Measurements from ENCODE around the gene PCSK7. TPM values are rescaled to one million over a fixed set of nuclear protein-coding genes. Genes with fewer than 3 reads are reported as not detected.

PCSK7 gene
- polyA plus RNA-seq, 1 donor (not counting 4 experiments of a cell fraction or from before 2014, with no cell fraction given) = 32.9 TPM

DNA sequence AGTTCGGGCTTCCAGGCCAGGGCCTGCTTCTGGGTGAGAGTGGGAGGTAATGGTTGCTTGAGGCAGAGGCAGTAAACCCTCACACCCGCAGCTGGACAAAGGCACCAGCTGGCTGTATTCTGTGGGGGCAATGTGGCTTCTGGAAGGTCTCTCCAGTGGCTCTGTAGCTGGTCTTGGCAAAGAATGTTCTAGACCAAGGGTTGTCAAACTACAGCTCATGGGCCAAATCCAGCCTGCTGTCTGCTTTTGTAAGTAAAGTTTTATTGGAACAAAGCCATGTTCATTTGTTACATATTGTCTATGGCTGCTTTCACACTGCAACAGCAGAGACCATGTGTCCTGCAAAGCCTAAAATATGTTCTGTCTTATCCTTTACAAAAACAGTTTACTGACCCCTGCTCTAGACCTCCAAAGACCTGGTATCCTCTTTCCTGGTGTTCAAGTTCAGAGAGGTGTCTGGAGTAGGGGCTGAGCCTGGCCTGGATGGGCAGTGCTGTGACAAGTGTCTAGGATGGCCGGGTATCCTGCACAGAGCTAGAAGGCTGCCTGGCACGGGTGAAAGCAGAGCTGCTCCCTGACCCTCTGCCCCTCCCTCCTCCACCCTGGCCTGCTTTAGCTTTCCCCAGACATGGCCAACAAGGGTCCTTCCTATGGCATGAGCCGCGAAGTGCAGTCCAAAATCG is 29.3 kb downstream of the PCSK7 start:
- no peaks in the 10 kb centered on the region for H3K9me1 ChIP-seq (ENCODE audit: control insufficient read depth, extremely low read depth, insufficient read depth, low read length)
- no peaks in the 10 kb centered on the region for H3K79me2 ChIP-seq (ENCODE audit: control insufficient read depth, insufficient read depth, low read length)
- no peak overlapping the region for H3K9ac ChIP-seq (ENCODE audit: control insufficient read depth, extremely low read depth, insufficient read depth, low read length)
- H3K27me3 ChIP-seq (ENCODE audit: control insufficient read depth, extremely low read depth, insufficient read depth, low read length) = no peaks in the 10 kb centered on the region
- H3K9me3 ChIP-seq (ENCODE audit: control insufficient read depth, low read depth, low read length) = no peaks in the 10 kb centered on the region
- FAIRE-seq (no peak), DNase-seq (ENCODE audit: low read depth, low spot score) (no peak)
- peaks cover 7 to 9% of the 10 kb centered on the region in 2 experiments for H3K36me3 ChIP-seq (ENCODE audit: control insufficient read depth in 2 of 2, extremely low read depth in 1 of 2, insufficient read depth in 2 of 2, low read length in 2 of 2)
- H3K27ac ChIP-seq (ENCODE audit: control insufficient read depth, insufficient read depth, low read length) = no peak overlapping the region
- no peaks in the 10 kb centered on the region for H4K20me1 ChIP-seq (ENCODE audit: control insufficient read depth, extremely low read depth, insufficient read depth, low read length)
- TF ChIP-seq EZH2 (IDR thresholded peaks at IDR 0.05; ENCODE audit: low read length) = no peak
- TF ChIP-seq, protein P1, sequence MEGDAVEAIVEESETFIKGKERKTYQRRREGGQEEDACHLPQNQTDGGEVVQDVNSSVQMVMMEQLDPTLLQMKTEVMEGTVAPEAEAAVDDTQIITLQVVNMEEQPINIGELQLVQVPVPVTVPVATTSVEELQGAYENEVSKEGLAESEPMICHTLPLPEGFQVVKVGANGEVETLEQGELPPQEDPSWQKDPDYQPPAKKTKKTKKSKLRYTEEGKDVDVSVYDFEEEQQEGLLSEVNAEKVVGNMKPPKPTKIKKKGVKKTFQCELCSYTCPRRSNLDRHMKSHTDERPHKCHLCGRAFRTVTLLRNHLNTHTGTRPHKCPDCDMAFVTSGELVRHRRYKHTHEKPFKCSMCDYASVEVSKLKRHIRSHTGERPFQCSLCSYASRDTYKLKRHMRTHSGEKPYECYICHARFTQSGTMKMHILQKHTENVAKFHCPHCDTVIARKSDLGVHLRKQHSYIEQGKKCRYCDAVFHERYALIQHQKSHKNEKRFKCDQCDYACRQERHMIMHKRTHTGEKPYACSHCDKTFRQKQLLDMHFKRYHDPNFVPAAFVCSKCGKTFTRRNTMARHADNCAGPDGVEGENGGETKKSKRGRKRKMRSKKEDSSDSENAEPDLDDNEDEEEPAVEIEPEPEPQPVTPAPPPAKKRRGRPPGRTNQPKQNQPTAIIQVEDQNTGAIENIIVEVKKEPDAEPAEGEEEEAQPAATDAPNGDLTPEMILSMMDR (optimal IDR thresholded peaks at IDR 0.05 in 1 of 3, IDR thresholded peaks at IDR 0.05 in 1 of 3, conservative IDR thresholded peaks at IDR 0.05 in 1 of 3; ENCODE audit: extremely low read depth in 1 of 3, insufficient read depth in 2 of 3, low read length in 3 of 3) = no peak
- H3K4me2 ChIP-seq (ENCODE audit: control insufficient read depth, extremely low read depth, insufficient read depth, low read depth, low read length) = no peak overlapping the region
- peaks cover 8% of the 10 kb centered on the region for H3K4me1 ChIP-seq (ENCODE audit: control insufficient read depth, extremely low read depth, insufficient read depth, low read length)
- H3K4me3 ChIP-seq (ENCODE audit: control insufficient read depth in 2 of 3, extremely low read depth in 1 of 3, insufficient read depth in 2 of 3, low read depth in 1 of 3, low read length in 3 of 3) = no peak overlapping the region
- dilution Hi-C loops (cut with MboI; ENCODE audit: extremely low pct_ligation_motif_present, low sequenced_read_pairs) = no loop called here
- no peak overlapping the region for H2AFZ ChIP-seq (ENCODE audit: control insufficient read depth, low read length)

DNA sequence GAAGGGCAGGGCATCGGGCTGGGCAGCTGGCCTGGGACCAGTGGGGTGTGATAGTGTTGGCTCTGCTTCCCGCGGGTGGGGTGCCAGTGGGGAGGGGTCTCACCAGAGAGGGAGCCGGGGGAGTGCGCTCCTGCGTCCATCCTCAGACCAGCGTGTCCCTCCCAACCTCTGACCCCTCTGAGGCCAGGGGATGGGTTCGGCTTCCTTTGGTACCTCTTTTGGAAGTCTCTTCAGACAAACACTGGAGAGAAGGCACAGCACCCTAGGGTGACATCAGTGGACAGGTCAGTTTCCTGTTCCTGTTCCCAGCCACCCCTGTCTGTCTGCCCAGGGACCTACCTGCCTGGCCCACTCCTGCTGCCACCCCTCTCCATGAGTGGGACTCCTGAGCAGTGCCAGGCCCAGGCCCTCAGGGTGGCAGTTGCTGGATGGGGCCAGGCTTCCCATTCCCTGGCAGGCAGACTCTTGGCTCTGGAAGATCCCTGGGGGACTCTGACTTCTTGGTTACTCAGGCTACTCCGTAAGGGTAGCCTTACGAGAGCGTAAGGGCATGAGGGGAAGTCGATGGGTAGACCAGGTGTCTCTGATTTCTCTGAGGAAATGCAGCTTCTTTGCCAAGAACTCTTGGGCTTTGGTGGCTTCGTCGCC is 30.1 kb downstream of the PCSK7 start:
- no peak for FAIRE-seq
- Histone ChIP-seq H3K4me2 (ENCODE audit: control insufficient read depth, extremely low read depth, insufficient read depth, low read depth, low read length) (no peak overlapping the region), H3K9ac (ENCODE audit: control insufficient read depth, extremely low read depth, insufficient read depth, low read length) (no peak overlapping the region), H3K4me3 (ENCODE audit: control insufficient read depth in 2 of 3, extremely low read depth in 1 of 3, insufficient read depth in 2 of 3, low read depth in 1 of 3, low read length in 3 of 3) (no peak overlapping the region), H3K9me1 (ENCODE audit: control insufficient read depth, extremely low read depth, insufficient read depth, low read length) (no peaks in the 10 kb centered on the region), H3K27ac (ENCODE audit: control insufficient read depth, insufficient read depth, low read length) (no peak overlapping the region), H3K4me1 (ENCODE audit: control insufficient read depth, extremely low read depth, insufficient read depth, low read length) (peaks cover 8% of the 10 kb centered on the region), H3K36me3 (ENCODE audit: control insufficient read depth in 2 of 2, extremely low read depth in 1 of 2, insufficient read depth in 2 of 2, low read length in 2 of 2) (peaks cover 7 to 9% of the 10 kb centered on the region in 2 experiments), H4K20me1 (ENCODE audit: control insufficient read depth, extremely low read depth, insufficient read depth, low read length) (no peaks in the 10 kb centered on the region), H3K79me2 (ENCODE audit: control insufficient read depth, insufficient read depth, low read length) (no peaks in the 10 kb centered on the region), H3K27me3 (ENCODE audit: control insufficient read depth, extremely low read depth, insufficient read depth, low read length) (no peaks in the 10 kb centered on the region), H3K9me3 (ENCODE audit: control insufficient read depth, low read depth, low read length) (no peaks in the 10 kb centered on the region), H2AFZ (ENCODE audit: control insufficient read depth, low read length) (no peak overlapping the region)
- TF ChIP-seq, protein P1 (optimal IDR thresholded peaks at IDR 0.05 in 1 of 3, IDR thresholded peaks at IDR 0.05 in 1 of 3, conservative IDR thresholded peaks at IDR 0.05 in 1 of 3; ENCODE audit: extremely low read depth in 1 of 3, insufficient read depth in 2 of 3, low read length in 3 of 3) = no peak
- no peak for TF ChIP-seq EZH2 (IDR thresholded peaks at IDR 0.05; ENCODE audit: low read length)
- no peak for DNase-seq (ENCODE audit: low read depth, low spot score)
- dilution Hi-C loops (cut with MboI; ENCODE audit: extremely low pct_ligation_motif_present, low sequenced_read_pairs) = no loop called here

Data from keratinocyte (primary cell).